HG03442 (cell line): ENCODE measurements around the gene WDR18.

Experiments
- ATAC-seq: cut with Tn5 transposase; IDR thresholded peaks from one replicate; pipeline ENCODE4 v1.9.1; 2021; ENCODE audit warnings: mild to moderate bottlenecking, moderate library complexity; ENCODE audit not compliant: unreplicated experiment

WDR18 gene

GRCh38 chr19:1006711-1007398, 22.7 kb downstream of the WDR18 start:
- ATAC-seq, result no peak

DNA sequence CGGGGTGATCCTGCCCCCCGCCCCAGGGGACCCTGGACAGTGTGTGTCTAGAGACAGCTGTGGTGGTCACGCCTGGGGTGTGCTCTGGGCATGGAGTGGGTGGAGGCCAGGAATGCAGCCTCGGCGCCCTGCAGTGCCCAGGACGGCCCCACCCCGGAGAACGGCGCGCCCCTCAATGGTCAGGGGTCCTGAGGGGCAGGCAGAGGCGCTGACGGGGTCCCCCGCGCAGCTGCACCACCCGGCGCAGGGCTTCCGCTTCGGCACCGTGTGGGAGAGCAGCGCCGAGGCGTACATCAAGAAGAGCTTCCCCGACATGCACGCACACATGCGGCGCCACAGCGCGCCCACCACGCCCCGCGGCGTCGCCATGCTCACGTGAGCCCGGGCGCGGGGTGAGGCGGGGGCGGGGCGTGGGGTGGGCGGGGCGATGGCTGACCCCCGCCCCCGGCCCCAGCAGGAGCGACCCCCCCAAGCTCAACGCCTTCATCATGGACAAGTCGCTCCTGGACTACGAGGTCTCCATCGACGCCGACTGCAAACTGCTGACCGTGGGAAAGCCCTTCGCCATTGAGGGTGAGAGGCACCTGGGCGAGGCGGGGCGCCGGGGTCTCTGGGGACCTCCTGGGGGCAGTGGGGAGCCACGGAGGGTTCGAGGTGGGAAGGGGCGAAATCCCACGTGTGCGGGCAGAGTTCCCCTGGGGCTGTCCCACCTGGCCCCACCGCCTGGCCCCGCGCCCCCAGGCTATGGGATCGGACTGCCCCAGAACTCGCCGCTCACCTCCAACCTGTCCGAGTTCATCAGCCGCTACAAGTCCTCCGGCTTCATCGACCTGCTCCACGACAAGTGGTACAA, 23.5 kb downstream of the WDR18 start:
- ATAC-seq, result no peak

- ATAC-seq, result no peak
These were observed 24.3 kb downstream of the WDR18 start for GRCh38 chr19:1008268-1009040.

- ATAC-seq, result no peak
These were observed 25.2 kb downstream of the WDR18 start for GRCh38 chr19:1009041-1009980.

DNA sequence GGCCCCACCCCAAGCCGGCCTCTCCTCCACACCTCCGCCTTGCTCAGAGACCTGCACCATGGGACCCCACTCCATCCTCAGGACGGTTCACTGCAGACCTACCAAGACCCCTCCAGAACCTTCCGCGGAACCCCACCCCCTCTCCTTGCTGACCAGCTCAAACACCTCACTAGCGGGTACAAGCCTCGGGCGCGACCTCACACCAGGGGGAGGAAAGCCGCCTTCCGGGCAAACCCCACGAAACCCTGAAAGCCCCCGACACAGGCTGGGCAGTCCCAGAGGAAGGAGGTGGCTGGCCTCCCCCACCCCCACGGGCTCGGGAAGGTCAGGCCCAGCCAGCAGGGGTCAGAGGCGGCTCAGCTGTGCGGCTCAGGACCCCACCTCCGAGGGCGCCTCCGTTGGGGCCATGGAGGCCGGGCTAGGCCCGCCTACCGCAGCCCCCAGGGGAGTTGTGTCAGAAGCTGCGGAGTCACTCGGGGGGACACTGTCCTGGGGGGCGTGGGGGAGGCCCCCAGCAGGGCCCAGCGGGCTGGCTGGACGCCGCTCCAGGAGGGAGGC, 25.9 kb downstream of the WDR18 start:
- ATAC-seq, result no peak

- ATAC-seq, result no peak
These were observed 26.7 kb downstream of the WDR18 start for GRCh38 chr19:1010586-1011510.

DNA sequence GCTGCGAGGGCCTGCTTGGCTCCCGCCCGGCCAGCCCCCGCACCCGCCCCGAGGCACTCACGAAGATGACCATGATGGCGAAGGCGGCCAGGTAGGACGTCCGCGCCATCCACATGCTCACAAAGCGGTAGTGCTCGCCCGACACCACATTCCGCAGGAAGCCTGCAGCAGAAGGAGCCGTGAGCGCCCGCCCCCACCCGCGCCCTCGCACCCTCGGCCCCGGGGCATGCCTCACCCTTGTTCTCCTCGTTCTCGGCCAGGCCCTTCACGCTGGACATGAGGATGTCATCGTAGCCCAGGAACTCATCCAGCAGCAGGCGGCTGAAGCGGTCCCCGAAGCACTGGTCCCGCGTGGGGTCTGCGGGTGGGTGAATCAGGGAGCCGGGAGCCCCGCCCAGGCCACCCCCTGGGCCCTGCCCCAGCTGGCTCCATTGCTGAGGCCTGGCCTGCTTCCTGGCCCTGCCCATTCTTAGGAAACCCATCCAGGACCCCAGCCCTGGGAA, 27.7 kb downstream of the WDR18 start:
- ATAC-seq, result no peak

GRCh38 chr19:1012334-1012733, 28.2 kb downstream of the WDR18 start:
- no peak for ATAC-seq

- no peak for ATAC-seq
These were observed 29.1 kb downstream of the WDR18 start for GRCh38 chr19:1013218-1013617.

DNA sequence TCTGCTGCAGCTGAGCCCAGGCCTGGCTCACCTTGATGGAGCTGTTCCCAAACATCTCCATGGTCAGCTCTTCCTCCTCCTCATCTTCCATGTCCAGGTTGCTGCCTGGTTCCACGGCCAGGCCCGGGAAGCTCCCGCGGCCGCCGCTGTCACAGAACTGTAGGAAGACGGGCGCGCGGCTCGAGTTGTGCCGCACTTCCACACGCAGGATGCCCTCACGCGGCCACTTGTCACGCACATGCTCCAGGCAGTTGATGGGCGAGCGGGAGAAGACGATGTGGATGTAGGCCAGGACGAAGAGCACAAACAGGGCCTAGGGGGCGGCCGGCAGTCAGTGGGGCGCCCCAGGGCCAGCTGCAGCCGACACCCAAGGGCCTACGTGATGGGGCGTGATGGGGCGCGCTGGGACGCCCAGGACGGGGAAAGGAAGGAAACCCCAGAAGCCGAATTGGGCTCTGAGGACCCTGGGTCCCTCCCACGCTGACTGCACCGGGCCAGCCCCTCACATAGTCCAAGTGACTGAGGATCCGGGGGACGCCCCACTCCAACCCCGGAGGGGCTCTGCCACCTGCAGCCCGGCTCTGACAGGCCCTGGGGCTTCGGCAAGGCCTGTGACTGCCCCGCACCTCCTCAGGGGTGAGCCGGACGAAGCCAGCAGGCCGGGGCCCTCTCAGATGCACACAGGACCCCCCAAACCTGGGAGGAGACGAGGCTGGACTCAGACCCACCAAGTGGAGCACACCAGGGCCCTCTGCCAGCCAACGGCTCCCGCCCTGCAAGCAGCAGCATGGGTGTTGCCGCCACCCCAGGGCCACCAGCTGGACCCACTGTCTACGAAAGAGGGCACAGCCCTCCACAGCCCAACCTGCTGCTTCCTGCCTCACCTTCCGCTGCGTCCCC, 30.3 kb downstream of the WDR18 start:
- ATAC-seq, result no peak

DNA sequence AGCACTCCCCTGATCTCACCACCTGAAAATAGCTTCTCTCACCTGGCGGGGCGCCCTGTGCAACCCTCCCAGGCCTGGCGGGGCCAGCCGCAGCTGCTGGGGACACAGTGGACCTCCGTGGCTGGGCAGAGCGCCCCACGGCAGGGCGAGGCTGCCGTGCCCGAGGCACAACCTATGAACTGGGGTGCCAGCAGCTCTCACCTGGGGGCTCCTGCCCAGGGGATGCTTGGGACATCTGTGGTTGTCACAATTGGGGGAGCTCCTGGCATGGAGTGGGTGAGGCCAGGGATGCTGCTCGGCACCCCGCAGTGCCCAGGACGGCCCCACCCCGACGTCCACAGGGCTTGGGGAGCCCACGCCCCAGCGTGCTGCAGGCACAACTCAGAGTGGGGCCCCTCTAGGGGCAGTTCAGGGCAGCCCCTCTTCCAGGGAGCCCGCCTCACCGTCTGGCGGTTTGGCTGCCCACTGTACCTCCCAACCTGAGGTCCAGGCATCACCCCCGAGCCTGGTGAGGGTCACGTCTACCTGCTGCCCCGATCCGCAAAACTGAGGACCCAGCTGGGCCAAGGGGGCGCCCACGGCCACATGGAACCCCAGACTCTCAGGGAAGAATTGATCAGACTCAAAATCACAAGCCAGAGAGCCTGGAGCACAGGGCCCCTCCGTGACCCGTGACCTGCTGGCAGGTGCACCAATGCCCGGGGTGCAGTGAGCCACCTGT, 31.1 kb downstream of the WDR18 start:
- ATAC-seq, result no peak

DNA sequence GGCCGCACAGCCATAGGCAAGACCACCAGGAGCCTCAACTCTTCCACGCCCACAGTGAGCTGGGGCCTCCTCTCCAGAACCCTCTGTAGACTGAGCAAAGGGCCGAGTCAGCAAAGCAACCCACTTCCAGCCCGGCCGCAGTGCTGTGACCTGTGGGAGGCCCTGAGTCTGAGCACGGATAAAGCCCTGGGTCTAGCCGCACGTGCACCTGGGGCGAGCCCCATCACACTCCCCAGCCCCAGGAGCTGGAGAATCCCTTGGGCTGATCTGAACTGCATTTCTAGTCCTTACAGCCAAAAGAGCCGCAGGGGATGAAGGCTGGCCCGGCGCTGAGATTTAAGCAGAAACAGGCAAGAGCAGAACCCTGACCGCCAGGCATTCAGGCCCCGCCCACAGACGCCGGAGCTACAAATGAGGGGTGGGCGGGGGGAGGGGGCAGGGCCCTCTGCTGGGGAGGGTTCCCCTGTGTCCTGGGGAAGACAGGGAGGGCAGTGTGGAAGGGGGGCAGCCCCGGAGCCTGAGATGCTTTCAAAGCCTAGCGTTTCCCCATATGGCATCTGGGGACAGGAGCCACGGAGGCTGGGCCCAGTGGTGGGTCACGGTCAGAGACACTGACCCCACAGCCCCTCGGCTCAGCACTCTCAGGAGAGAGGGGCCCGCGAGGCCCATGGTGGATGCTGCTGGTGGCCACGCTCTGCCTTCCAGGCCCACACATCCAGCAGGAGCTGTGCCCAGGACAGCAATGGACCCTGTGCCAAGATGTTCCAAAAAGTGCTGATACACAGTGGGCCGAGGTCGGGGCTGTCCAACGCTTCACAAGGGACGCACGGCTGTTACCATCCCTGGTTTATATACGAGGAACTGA, 31.9 kb downstream of the WDR18 start:
- no peak for ATAC-seq

GRCh38 chr19:1016647-1017114, 32.5 kb downstream of the WDR18 start:
- ATAC-seq, result no peak

- ATAC-seq, result no peak
These were observed 33.2 kb downstream of the WDR18 start for GRCh38 chr19:1017115-1017905.

DNA sequence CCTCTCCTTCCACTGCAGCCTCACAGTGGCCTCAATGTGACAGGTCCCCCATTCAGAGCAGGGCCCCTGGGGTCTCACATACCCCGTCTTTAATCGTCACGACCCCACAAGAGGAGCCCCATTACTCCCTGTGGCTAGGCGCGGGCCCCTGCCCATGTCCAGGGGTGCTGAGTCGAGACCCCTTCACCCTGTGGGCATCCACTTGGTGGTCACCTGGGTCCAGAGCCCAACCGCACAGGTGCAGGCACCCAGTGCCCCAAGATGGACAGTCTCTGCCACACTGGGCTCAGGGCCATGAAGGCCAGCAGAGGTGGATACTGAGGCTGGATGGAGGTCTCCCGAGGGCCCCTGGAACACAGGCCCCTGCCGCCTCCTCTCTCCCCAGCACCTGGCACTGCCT, 33.8 kb downstream of the WDR18 start:
- no peak for ATAC-seq
